Adipocyte (in vitro differentiated cells): ENCODE results near the gene PAK4.
"Not testable (repeated sequence)": the region's sequence is repeated elsewhere in the genome, so short reads cannot be mapped to it uniquely, and the experiment has no call there.

ENCODE experiments used
- DNase-seq: peaks from one replicate; pipeline ENCODE4 v3.0.0-alpha.2; 2015; ENCODE audit warnings: low read depth
- H3K27me3 ChIP-seq: replicated peaks from 2 replicates; pipeline ENCODE4 v1.7.0; 2013; ENCODE audit warnings: mild to moderate bottlenecking, low read length, moderate library complexity; ENCODE audit not compliant: control insufficient read depth, insufficient read depth
- H3K36me3 ChIP-seq: 2 replicates; pipeline ENCODE4 v1.7.0; 2013; ENCODE audit warnings: low read length, mild to moderate bottlenecking, moderate library complexity; ENCODE audit not compliant: control insufficient read depth, insufficient read depth, severe bottlenecking
- H3K4me1 ChIP-seq: 2 replicates; pipeline ENCODE4 v1.7.0; 2013; ENCODE audit warnings: mild to moderate bottlenecking, low read length, moderate library complexity; ENCODE audit not compliant: control insufficient read depth, insufficient read depth
- H3K4me3 ChIP-seq: 2 replicates; pipeline ENCODE4 v1.7.0; 2013; ENCODE audit warnings: mild to moderate bottlenecking, low read length, moderate library complexity
- H3K9ac ChIP-seq: 2 replicates; pipeline ENCODE4 v1.7.0; 2013; ENCODE audit warnings: mild to moderate bottlenecking, low read length, moderate library complexity
- H3K9me3 ChIP-seq: 2 replicates; pipeline ENCODE4 v1.7.0; 2013; ENCODE audit warnings: mild to moderate bottlenecking, low read length, moderate library complexity; ENCODE audit not compliant: control insufficient read depth

The PAK4 gene

DNA sequence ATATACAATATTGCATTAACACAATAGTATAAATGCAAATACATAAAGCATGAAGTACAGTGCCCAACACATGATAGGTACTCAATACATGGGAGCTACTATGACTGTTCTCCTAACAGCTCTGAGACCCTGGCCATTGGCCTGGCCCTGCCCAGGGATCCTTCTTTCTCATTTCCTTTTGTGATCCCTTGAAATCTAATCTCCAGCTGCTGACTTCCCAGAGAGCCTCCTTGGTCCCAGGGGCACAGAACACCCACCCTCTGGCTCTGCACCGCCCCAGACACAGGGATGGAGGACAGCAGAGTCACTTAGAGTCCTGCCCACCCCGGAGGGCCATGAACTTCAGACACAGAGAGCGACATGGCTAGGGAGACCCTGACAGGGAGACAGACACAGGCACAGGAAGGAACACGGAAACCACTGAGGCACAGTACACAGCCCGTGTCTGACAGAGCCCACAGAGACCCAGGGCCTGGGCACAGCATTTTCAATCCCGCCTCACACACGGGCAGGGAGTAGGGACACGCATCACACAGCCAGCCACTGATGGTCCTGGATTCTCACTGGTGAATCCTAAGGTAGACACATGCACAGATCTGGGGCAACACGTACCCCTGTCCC lies 82.7 kb downstream of the PAK4 start:
- no peak for DNase-seq
- H3K27me3 ChIP-seq = peaks cover 36% of the 10 kb centered on the region
- peaks cover 4% of the 10 kb centered on the region for H3K4me1 ChIP-seq
- H3K4me3 ChIP-seq = no peak overlapping the region
- H3K9me3 ChIP-seq = no peaks in the 10 kb centered on the region
- no peak overlapping the region for H3K9ac ChIP-seq
- no peaks in the 10 kb centered on the region for H3K36me3 ChIP-seq

DNA sequence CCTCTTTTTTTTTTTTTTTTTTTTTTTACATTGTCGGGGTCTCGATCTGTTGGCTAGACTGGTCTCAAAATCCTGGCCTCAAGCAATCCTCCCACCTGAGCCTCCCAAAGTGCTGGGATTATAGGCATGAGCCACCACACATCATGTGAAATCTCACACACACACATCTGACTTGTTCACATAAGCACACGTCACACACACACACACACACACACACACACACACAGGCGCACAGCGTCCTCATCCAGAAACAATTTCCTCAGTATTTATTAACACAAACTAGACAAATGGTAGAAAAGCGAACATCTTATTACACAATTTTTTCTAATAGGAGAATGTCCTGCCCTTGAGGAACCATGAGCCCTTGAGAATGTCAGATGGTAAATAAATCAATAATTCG lies 83.6 kb downstream of the PAK4 start:
- Histone ChIP-seq H3K27me3 (peaks cover 31% of the 10 kb centered on the region), H3K4me3 (no peak overlapping the region), H3K36me3 (no peaks in the 10 kb centered on the region), H3K9ac (no peak overlapping the region), H3K9me3 (no peaks in the 10 kb centered on the region), H3K4me1 (peaks cover 4% of the 10 kb centered on the region)
- no peak for DNase-seq

GRCh38 chr19:39211731-39212374 lies 86.3 kb downstream of the PAK4 start:
- no peak overlapping the region for H3K4me3 ChIP-seq
- H3K9ac ChIP-seq = no peak overlapping the region
- no peaks in the 10 kb centered on the region for H3K4me1 ChIP-seq
- peaks cover 30% of the 10 kb centered on the region for H3K27me3 ChIP-seq
- no peaks in the 10 kb centered on the region for H3K36me3 ChIP-seq
- DNase-seq = peak; percentile 22
- H3K9me3 ChIP-seq = peaks cover 11% of the 10 kb centered on the region

DNA sequence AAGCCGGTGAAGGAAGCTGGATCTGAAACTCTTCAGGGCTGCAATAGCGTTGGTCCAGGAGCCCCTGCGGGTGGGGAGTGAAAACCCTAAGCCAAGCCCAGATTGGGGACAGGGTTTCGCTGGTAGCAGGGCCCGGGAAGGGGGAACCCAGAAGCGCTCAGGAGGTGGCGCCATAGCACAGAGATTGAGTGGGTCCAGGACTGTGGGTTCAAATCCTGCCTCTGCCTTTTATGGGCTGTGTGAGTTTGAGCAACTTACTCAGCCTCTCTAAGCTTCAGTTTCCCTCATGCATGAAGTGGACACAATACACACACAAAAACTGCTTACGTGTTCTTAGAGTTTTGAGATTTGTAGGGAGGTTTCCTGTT lies 86.8 kb downstream of the PAK4 start:
- peak; percentile 16 for DNase-seq
- peaks cover 30% of the 10 kb centered on the region for H3K27me3 ChIP-seq
- H3K4me3 ChIP-seq = no peak overlapping the region
- no peaks in the 10 kb centered on the region for H3K4me1 ChIP-seq
- H3K36me3 ChIP-seq = no peaks in the 10 kb centered on the region
- H3K9ac ChIP-seq = no peak overlapping the region
- H3K9me3 ChIP-seq = peaks cover 16% of the 10 kb centered on the region

- Histone ChIP-seq H3K27me3 (peaks cover 16% of the 10 kb centered on the region), H3K9me3 (peaks cover 16% of the 10 kb centered on the region)
- not testable (repeated sequence) for H3K9ac ChIP-seq, H3K4me1 ChIP-seq, H3K4me3 ChIP-seq, DNase-seq, H3K36me3 ChIP-seq
Observed at GRCh38 chr19:39215323-39215722, 89.7 kb downstream of the PAK4 start.

DNA sequence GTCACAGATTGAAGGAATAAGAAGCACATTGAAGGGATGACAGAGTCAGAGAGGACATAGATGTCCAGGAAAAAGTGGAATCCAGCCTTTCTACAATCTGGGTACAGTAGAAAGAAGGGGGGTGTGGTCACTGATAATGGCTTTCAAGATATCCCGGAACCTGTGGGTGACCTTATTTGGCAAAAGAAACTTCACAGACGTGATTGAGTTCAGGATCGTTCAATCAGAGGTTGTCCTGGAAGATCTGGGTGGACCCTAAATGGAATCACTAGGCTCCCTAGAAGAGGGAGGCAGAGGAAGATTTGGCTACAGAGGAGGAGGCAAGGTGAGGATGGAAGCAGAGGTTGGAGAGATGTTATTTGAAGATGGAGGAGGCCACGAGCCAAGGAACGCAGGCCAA lies 91.5 kb downstream of the PAK4 start:
- no peaks in the 10 kb centered on the region for H3K4me1 ChIP-seq
- H3K36me3 ChIP-seq = no peaks in the 10 kb centered on the region
- H3K9me3 ChIP-seq = peaks cover 16% of the 10 kb centered on the region
- no peak overlapping the region for H3K4me3 ChIP-seq
- no peak for DNase-seq
- peaks cover 25% of the 10 kb centered on the region for H3K27me3 ChIP-seq
- no peak overlapping the region for H3K9ac ChIP-seq

GRCh38 chr19:39218230-39219007 lies 92.8 kb downstream of the PAK4 start:
- peaks cover 28% of the 10 kb centered on the region for H3K27me3 ChIP-seq
- no peaks in the 10 kb centered on the region for H3K36me3 ChIP-seq
- no peak for DNase-seq
- H3K4me1 ChIP-seq = no peaks in the 10 kb centered on the region
- peaks cover 16% of the 10 kb centered on the region for H3K9me3 ChIP-seq
- H3K9ac ChIP-seq = no peak overlapping the region
- no peak overlapping the region for H3K4me3 ChIP-seq

- not testable (repeated sequence) for DNase-seq, H3K36me3 ChIP-seq, H3K9ac ChIP-seq, H3K4me3 ChIP-seq, H3K4me1 ChIP-seq
- Histone ChIP-seq H3K27me3 (peaks cover 29% of the 10 kb centered on the region), H3K9me3 (peaks cover 16% of the 10 kb centered on the region)
Observed at GRCh38 chr19:39219108-39219507, 93.5 kb downstream of the PAK4 start.

GRCh38 chr19:39223703-39224279 lies 98.2 kb downstream of the PAK4 start:
- peak; percentile 57 for DNase-seq
- no peaks in the 10 kb centered on the region for H3K36me3 ChIP-seq
- H3K9me3 ChIP-seq = no peaks in the 10 kb centered on the region
- no peaks in the 10 kb centered on the region for H3K4me1 ChIP-seq
- H3K9ac ChIP-seq = no peak overlapping the region
- H3K27me3 ChIP-seq = peaks cover 34% of the 10 kb centered on the region
- no peak overlapping the region for H3K4me3 ChIP-seq

- H3K27me3 ChIP-seq = peaks cover 34% of the 10 kb centered on the region
- no peaks in the 10 kb centered on the region for H3K36me3 ChIP-seq
- no peak overlapping the region for H3K4me3 ChIP-seq
- no peak overlapping the region for H3K9ac ChIP-seq
- no peak for DNase-seq
- H3K4me1 ChIP-seq = no peaks in the 10 kb centered on the region
- no peaks in the 10 kb centered on the region for H3K9me3 ChIP-seq
Observed at GRCh38 chr19:39224910-39225309, 99.3 kb downstream of the PAK4 start.
